ENCODE results near the gene PHF21B.

The PHF21B gene

GRCh38 chr22:44985906-44986527 lies 23.8 kb downstream of the PHF21B start:
- Histone ChIP-seq H3K4me3 (ENCODE audit: low read length) (no peak overlapping the region), H3K36me3 (ENCODE audit: control insufficient read depth, low read depth, low read length) (peaks cover 38% of the 10 kb centered on the region), H3K9me3 (ENCODE audit: control insufficient read depth, low read depth, low read length) (no peaks in the 10 kb centered on the region), H3K27me3 (ENCODE audit: control insufficient read depth, insufficient read depth, low read length) (no peaks in the 10 kb centered on the region), H3K4me1 (ENCODE audit: control insufficient read depth, low read depth, low read length) (no peaks in the 10 kb centered on the region), H3K9ac (ENCODE audit: low read length) (no peak overlapping the region), H3K27ac (ENCODE audit: low read length) (no peak overlapping the region)

- no peaks in the 10 kb centered on the region for H3K27me3 ChIP-seq (ENCODE audit: control insufficient read depth, insufficient read depth, low read length)
- no peak overlapping the region for H3K9ac ChIP-seq (ENCODE audit: low read length)
- no peaks in the 10 kb centered on the region for H3K9me3 ChIP-seq (ENCODE audit: control insufficient read depth, low read depth, low read length)
Measured at GRCh38 chr22:44983878-44984482, 25.8 kb downstream of the PHF21B start.

GRCh38 chr22:44982445-44982844 lies 27.4 kb downstream of the PHF21B start:
- Histone ChIP-seq H3K36me3 (ENCODE audit: control insufficient read depth, low read depth, low read length) (peaks cover 28% of the 10 kb centered on the region), H3K9me3 (ENCODE audit: control insufficient read depth, low read depth, low read length) (no peaks in the 10 kb centered on the region), H3K4me3 (ENCODE audit: low read length) (no peak overlapping the region), H3K27ac (ENCODE audit: low read length) (no peak overlapping the region), H3K4me1 (ENCODE audit: control insufficient read depth, low read depth, low read length) (no peaks in the 10 kb centered on the region), H3K27me3 (ENCODE audit: control insufficient read depth, insufficient read depth, low read length) (no peaks in the 10 kb centered on the region), H3K9ac (ENCODE audit: low read length) (no peak overlapping the region)

More at GRCh38 chr22:44983878-44984482, 25.8 kb downstream of the PHF21B start:
- H3K36me3 ChIP-seq (ENCODE audit: control insufficient read depth, low read depth, low read length), result peaks cover 42% of the 10 kb centered on the region
- no peak overlapping the region for H3K4me3 ChIP-seq (ENCODE audit: low read length)
- no peaks in the 10 kb centered on the region for H3K4me1 ChIP-seq (ENCODE audit: control insufficient read depth, low read depth, low read length)
- H3K27ac ChIP-seq (ENCODE audit: low read length), result no peak overlapping the region

GRCh38 chr22:44981857-44982256 lies 27.9 kb downstream of the PHF21B start:
- H3K4me1 ChIP-seq (ENCODE audit: control insufficient read depth, low read depth, low read length), result no peaks in the 10 kb centered on the region
- no peaks in the 10 kb centered on the region for H3K9me3 ChIP-seq (ENCODE audit: control insufficient read depth, low read depth, low read length)
- no peak overlapping the region for H3K27ac ChIP-seq (ENCODE audit: low read length)
- H3K4me3 ChIP-seq (ENCODE audit: low read length), result no peak overlapping the region
- H3K27me3 ChIP-seq (ENCODE audit: control insufficient read depth, insufficient read depth, low read length), result no peaks in the 10 kb centered on the region
- no peak overlapping the region for H3K9ac ChIP-seq (ENCODE audit: low read length)
- H3K36me3 ChIP-seq (ENCODE audit: control insufficient read depth, low read depth, low read length), result peaks cover 28% of the 10 kb centered on the region

GRCh38 chr22:44979154-44979553 lies 30.7 kb downstream of the PHF21B start:
- H3K4me1 ChIP-seq (ENCODE audit: control insufficient read depth, low read depth, low read length), result no peaks in the 10 kb centered on the region
- H3K9me3 ChIP-seq (ENCODE audit: control insufficient read depth, low read depth, low read length), result no peaks in the 10 kb centered on the region
- no peak overlapping the region for H3K4me3 ChIP-seq (ENCODE audit: low read length)
- H3K27me3 ChIP-seq (ENCODE audit: control insufficient read depth, insufficient read depth, low read length), result no peaks in the 10 kb centered on the region
- no peak overlapping the region for H3K27ac ChIP-seq (ENCODE audit: low read length)
- no peak overlapping the region for H3K9ac ChIP-seq (ENCODE audit: low read length)
- H3K36me3 ChIP-seq (ENCODE audit: control insufficient read depth, low read depth, low read length), result peaks cover 11% of the 10 kb centered on the region

GRCh38 chr22:44975427-44976262 lies 34.2 kb downstream of the PHF21B start:
- H3K4me3 ChIP-seq (ENCODE audit: low read length), result no peak overlapping the region
- H3K4me1 ChIP-seq (ENCODE audit: control insufficient read depth, low read depth, low read length), result peaks cover 5% of the 10 kb centered on the region
- no peaks in the 10 kb centered on the region for H3K9me3 ChIP-seq (ENCODE audit: control insufficient read depth, low read depth, low read length)
- no peaks in the 10 kb centered on the region for H3K27me3 ChIP-seq (ENCODE audit: control insufficient read depth, insufficient read depth, low read length)
- peaks cover 7% of the 10 kb centered on the region for H3K36me3 ChIP-seq (ENCODE audit: control insufficient read depth, low read depth, low read length)
- H3K27ac ChIP-seq (ENCODE audit: low read length), result no peak overlapping the region
- no peak overlapping the region for H3K9ac ChIP-seq (ENCODE audit: low read length)

GRCh38 chr22:44974454-44974853 lies 35.4 kb downstream of the PHF21B start:
- Histone ChIP-seq H3K36me3 (ENCODE audit: control insufficient read depth, low read depth, low read length) (no peaks in the 10 kb centered on the region), H3K9ac (ENCODE audit: low read length) (no peak overlapping the region), H3K4me3 (ENCODE audit: low read length) (no peak overlapping the region), H3K27me3 (ENCODE audit: control insufficient read depth, insufficient read depth, low read length) (no peaks in the 10 kb centered on the region), H3K4me1 (ENCODE audit: control insufficient read depth, low read depth, low read length) (peaks cover 5% of the 10 kb centered on the region), H3K9me3 (ENCODE audit: control insufficient read depth, low read depth, low read length) (no peaks in the 10 kb centered on the region), H3K27ac (ENCODE audit: low read length) (no peak overlapping the region)

- Histone ChIP-seq H3K9me3 (ENCODE audit: control insufficient read depth, low read depth, low read length) (no peaks in the 10 kb centered on the region), H3K9ac (ENCODE audit: low read length) (no peak overlapping the region), H3K27me3 (ENCODE audit: control insufficient read depth, insufficient read depth, low read length) (no peaks in the 10 kb centered on the region), H3K4me3 (ENCODE audit: low read length) (no peak overlapping the region), H3K27ac (ENCODE audit: low read length) (no peak overlapping the region), H3K36me3 (ENCODE audit: control insufficient read depth, low read depth, low read length) (no peaks in the 10 kb centered on the region), H3K4me1 (ENCODE audit: control insufficient read depth, low read depth, low read length) (peaks cover 5% of the 10 kb centered on the region)
Measured at GRCh38 chr22:44973829-44974228, 36.0 kb downstream of the PHF21B start.

- Histone ChIP-seq H3K9me3 (ENCODE audit: control insufficient read depth, low read depth, low read length) (no peaks in the 10 kb centered on the region), H3K9ac (ENCODE audit: low read length) (no peak overlapping the region), H3K4me3 (ENCODE audit: low read length) (no peak overlapping the region), H3K4me1 (ENCODE audit: control insufficient read depth, low read depth, low read length) (peaks cover 5% of the 10 kb centered on the region), H3K36me3 (ENCODE audit: control insufficient read depth, low read depth, low read length) (peaks cover 8% of the 10 kb centered on the region), H3K27me3 (ENCODE audit: control insufficient read depth, insufficient read depth, low read length) (no peaks in the 10 kb centered on the region), H3K27ac (ENCODE audit: low read length) (no peak overlapping the region)
Measured at GRCh38 chr22:44972363-44973083, 37.3 kb downstream of the PHF21B start.

- Histone ChIP-seq H3K27me3 (ENCODE audit: control insufficient read depth, insufficient read depth, low read length) (no peaks in the 10 kb centered on the region), H3K27ac (ENCODE audit: low read length) (no peak overlapping the region), H3K4me1 (ENCODE audit: control insufficient read depth, low read depth, low read length) (peaks cover 5% of the 10 kb centered on the region), H3K4me3 (ENCODE audit: low read length) (no peak overlapping the region), H3K9me3 (ENCODE audit: control insufficient read depth, low read depth, low read length) (no peaks in the 10 kb centered on the region), H3K9ac (ENCODE audit: low read length) (no peak overlapping the region), H3K36me3 (ENCODE audit: control insufficient read depth, low read depth, low read length) (peaks cover 9% of the 10 kb centered on the region)
Measured at GRCh38 chr22:44971651-44972362, 38.0 kb downstream of the PHF21B start.

GRCh38 chr22:44970291-44970690 lies 39.5 kb downstream of the PHF21B start:
- Histone ChIP-seq H3K27me3 (ENCODE audit: control insufficient read depth, insufficient read depth, low read length) (no peaks in the 10 kb centered on the region), H3K9me3 (ENCODE audit: control insufficient read depth, low read depth, low read length) (no peaks in the 10 kb centered on the region), H3K4me1 (ENCODE audit: control insufficient read depth, low read depth, low read length) (peaks cover 5% of the 10 kb centered on the region), H3K36me3 (ENCODE audit: control insufficient read depth, low read depth, low read length) (peaks cover 9% of the 10 kb centered on the region), H3K9ac (ENCODE audit: low read length) (no peak overlapping the region), H3K4me3 (ENCODE audit: low read length) (no peak overlapping the region), H3K27ac (ENCODE audit: low read length) (no peak overlapping the region)
